Myocyte (in vitro differentiated cells): ENCODE results near the gene NFYC. TPM values are rescaled to one million over a fixed set of nuclear protein-coding genes. Genes with fewer than 3 reads are reported as not detected.

ENCODE experiments used
- DNase-seq: peaks from one replicate; pipeline ENCODE4 v3.0.0-alpha.2; 2012; ENCODE audit warnings: low read depth
- total RNA-seq: library from RNA; depleted of rRNA; stranded (reverse); fragments of >200 nt; gene quantifications from 2 replicates; pipeline ENCODE4 v1.2.3, GENCODE V29; 2014

NFYC gene
- total RNA-seq, 1 donor from 2014 or later: 42.2 TPM

GRCh38 chr1:40734882-40735628 lies 43.6 kb downstream of the NFYC start:
- DNase-seq: no peak

- DNase-seq: peak; percentile 89
Measured at GRCh38 chr1:40736085-40736531, 44.6 kb downstream of the NFYC start.

- DNase-seq: no peak
Measured at GRCh38 chr1:40738831-40739230, 47.3 kb downstream of the NFYC start.

GRCh38 chr1:40739455-40740008 lies 48.0 kb downstream of the NFYC start:
- DNase-seq: no peak

GRCh38 chr1:40740039-40740996 lies 48.8 kb downstream of the NFYC start:
- no peak for DNase-seq

GRCh38 chr1:40740997-40741736 lies 49.7 kb downstream of the NFYC start:
- no peak for DNase-seq

- DNase-seq: no peak
Measured at GRCh38 chr1:40742363-40743061, 51.0 kb downstream of the NFYC start.

- no peak for DNase-seq
Measured at GRCh38 chr1:40743452-40743851, 51.9 kb downstream of the NFYC start.

GRCh38 chr1:40743860-40744259 lies 52.4 kb downstream of the NFYC start:
- DNase-seq: no peak

- DNase-seq: no peak
Measured at GRCh38 chr1:40745176-40745575, 53.7 kb downstream of the NFYC start.

GRCh38 chr1:40746344-40747090 lies 55.0 kb downstream of the NFYC start:
- DNase-seq: peak; percentile 47

GRCh38 chr1:40748841-40749718 lies 57.6 kb downstream of the NFYC start:
- no peak for DNase-seq

- no peak for DNase-seq
Measured at GRCh38 chr1:40749817-40750216, 58.3 kb downstream of the NFYC start.

- DNase-seq: no peak
Measured at GRCh38 chr1:40750451-40750908, 59.0 kb downstream of the NFYC start.

- DNase-seq: no peak
Measured at GRCh38 chr1:40751802-40752201, 60.3 kb downstream of the NFYC start.

- no peak for DNase-seq
Measured at GRCh38 chr1:40753142-40753882, 61.8 kb downstream of the NFYC start.

GRCh38 chr1:40754201-40754600 lies 62.7 kb downstream of the NFYC start:
- DNase-seq: no peak

GRCh38 chr1:40755067-40755466 lies 63.6 kb downstream of the NFYC start:
- peak; percentile 28 for DNase-seq
